ENCODE data around the gene ATP6V0B. TPM values are rescaled to one million over a fixed set of nuclear protein-coding genes. Genes with fewer than 3 reads are reported as not detected.

The ATP6V0B gene
- total and polyA plus RNA-seq, 2 of the 8 experiments (the other 6 are each of a cell fraction or from before 2014, with no cell fraction given) = 105 to 308 TPM

DNA sequence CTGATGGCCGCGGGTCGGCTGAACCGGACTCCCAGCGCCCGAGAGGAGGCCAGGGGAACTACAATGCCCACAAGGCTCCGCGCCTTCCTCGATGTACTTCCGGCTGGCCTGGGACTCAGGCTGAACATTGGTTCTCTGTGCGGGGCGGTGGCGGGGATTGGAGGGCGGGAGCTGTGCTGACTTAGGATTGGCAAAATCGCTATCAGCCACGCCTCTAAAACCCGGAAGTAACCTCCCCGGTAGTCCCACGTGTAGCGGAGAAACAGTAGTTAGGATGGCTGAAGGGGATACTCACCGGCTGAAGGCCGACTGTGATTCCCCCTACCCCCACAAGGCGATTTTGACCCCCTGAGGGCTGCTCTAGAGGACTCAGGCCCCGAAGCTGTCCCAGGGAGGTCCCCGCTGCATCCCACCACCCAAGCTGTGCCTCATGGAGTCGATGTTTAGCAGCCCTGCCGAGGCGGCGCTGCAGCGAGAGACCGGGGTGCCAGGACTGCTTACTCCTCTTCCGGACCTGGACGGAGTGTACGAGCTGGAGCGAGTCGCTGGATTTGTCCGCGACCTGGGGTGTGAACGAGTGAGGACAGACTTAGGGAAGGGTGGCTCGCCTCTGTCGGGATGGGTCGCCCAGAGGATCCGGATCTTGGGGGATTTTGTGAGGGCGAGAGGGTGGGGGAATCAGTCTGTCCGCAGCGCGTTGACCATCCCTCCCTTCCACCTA is 4.9 kb upstream of the ATP6V0B start, which contains the start of gene DPH2 (continued):
- peak in 1 of 2 experiments; percentile 97; a peak in 1 of 4 replicates for TF ChIP-seq HDAC2 (IDR thresholded peaks at IDR 0.05; ENCODE audit: borderline replicate concordance in 1 of 2, low read depth in 2 of 2, low read length in 2 of 2)
- no peak for TF ChIP-seq SUZ12 (IDR thresholded peaks at IDR 0.05; ENCODE audit: low read length)
- no peak for TF ChIP-seq TAF7 (optimal IDR thresholded peaks at IDR 0.05; ENCODE audit: borderline replicate concordance, low read depth, low read length)
- no peak for TF ChIP-seq BRCA1 (IDR thresholded peaks at IDR 0.05; ENCODE audit: low read depth, low read length)
- TF ChIP-seq SIX5 (IDR thresholded peaks at IDR 0.05; ENCODE audit: low read depth, low read length) = peak; percentile 81
- TF ChIP-seq, protein P1, sequence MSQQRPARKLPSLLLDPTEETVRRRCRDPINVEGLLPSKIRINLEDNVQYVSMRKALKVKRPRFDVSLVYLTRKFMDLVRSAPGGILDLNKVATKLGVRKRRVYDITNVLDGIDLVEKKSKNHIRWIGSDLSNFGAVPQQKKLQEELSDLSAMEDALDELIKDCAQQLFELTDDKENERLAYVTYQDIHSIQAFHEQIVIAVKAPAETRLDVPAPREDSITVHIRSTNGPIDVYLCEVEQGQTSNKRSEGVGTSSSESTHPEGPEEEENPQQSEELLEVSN (IDR thresholded peaks at IDR 0.05) = no peak
- no peak for TF ChIP-seq EP300 (IDR thresholded peaks at IDR 0.05; ENCODE audit: borderline replicate concordance in 1 of 2, low read depth in 2 of 2, low read length in 2 of 2)
- no peak for TF ChIP-seq TCF12 (IDR thresholded peaks at IDR 0.05; ENCODE audit: low read depth, low read length)
- TF ChIP-seq FOSL1 (IDR thresholded peaks at IDR 0.05; ENCODE audit: insufficient read depth, low read depth, low read length) = no peak
- no peak for TF ChIP-seq BCL11A (IDR thresholded peaks at IDR 0.05; ENCODE audit: low read depth in 2 of 2, low read length in 2 of 2)
- TF ChIP-seq SRF (IDR thresholded peaks at IDR 0.05; ENCODE audit: low read depth, low read length) = no peak
- peak; percentile 63 for TF ChIP-seq PHF8 (conservative IDR thresholded peaks at IDR 0.05; ENCODE audit: low read depth, low read length)
- TF ChIP-seq POU5F1 (IDR thresholded peaks at IDR 0.05; ENCODE audit: low read depth, low read length) = no peak
- TF ChIP-seq NRF1 (IDR thresholded peaks at IDR 0.05; ENCODE audit: low read depth, low read length) = no peak
- TF ChIP-seq KDM4A (IDR thresholded peaks at IDR 0.05; ENCODE audit: low read depth, low read length, severe bottlenecking) = peak; percentile 38
- TF ChIP-seq ZNF274 (IDR thresholded peaks at IDR 0.05; ENCODE audit: borderline replicate concordance, extremely low read depth, low read length) = no peak
